NCI-H446 (cell line): ENCODE measurements around the gene RPRD1B.

Source experiments
- DNase-seq, 2 experiments: peaks; one replicate each; lab custom pipeline; 2025; lab: John Stamatoyannopoulos, UW

RPRD1B gene

DNA sequence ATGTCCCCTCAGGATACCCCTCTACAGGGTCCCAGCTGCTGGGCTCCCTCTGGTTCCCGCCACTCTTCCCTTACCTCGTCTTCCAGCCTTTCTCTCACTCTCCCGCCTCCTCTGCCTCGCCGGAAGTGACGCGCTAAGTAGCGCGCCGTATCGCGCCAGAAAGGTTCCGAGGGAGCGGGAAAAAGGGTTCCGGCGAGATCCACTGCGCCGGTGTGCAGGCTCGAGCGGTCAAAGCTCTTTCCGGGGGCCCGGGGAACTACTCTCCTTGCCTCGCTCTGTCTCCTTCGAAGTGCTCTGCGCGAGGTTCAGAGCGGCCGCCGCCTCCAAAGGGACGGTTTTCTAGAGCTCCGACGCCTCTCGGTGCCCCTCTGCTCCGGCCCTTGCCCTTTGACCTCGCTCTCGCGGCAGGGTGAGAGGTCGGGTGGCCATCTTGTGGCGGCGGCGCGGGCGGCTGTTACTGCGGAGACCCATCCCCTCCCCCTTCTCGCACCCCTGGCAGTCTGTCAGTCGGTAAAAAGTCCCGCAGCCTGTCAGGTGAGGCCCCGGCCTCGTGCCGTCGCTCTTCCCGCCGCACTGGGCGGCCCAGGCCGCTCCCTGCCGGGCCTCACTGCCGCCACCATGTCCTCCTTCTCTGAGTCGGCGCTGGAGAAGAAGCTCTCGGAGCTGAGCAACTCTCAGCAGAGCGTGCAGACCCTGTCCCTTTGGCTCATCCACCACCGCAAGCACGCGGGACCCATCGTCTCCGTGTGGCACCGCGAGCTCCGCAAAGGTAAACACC lies at the start of gene RPRD1B, which contains the start of gene TTI1:
TSS of gene RPRD1B (plus strand) at position 417 of the 778 bp plus-strand sequence. CDS start at position 619, 202 bp downstream.
TSS of gene TTI1 (minus strand) at position 127 of the 778 bp plus-strand sequence. CDS start 19,640 bp downstream, outside the sequence.
- DNase-seq, result peak; percentile 88 to 94

- DNase-seq, result peak; percentile 6 to 73
These were observed 49.3 kb upstream of the RPRD1B start for GRCh38 chr20:37984018-37984785.

DNA sequence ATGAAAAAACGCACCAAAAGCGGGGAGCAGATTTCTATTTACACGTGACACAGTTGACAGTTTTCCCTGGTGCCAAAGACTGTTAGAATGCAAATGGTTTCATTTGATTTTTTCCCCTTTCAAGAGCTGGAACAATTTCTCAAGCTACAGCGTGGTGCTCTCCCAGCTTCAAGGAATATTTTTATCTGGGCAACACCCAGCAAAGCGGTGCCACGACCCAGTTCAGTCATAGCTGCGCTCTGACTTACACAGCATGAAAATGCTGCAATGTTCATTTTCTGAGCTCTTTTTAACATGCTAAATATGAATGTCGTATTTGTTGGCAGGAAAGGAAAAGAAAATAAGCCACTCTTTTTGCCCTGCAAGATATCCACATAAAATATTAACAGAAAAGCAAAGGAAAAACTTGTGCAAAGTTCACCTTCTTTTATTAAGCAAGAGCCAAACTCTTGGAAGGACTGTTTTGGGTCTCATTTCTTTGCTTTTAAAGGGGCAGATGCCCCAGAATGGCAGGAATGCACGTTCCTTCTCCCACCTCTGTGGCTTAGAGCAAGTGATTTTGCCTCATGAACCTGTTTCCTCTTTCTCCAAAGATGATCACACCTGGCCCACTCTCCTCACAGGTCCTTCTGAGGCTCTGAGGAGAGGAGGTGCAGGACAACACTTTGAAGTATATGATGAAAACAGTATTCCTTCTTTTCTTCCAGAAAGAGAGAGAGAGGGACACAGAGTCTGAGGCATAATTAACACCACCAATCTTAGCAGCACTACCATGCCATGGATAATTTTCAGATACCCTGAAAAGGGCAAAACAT lies 47.3 kb upstream of the RPRD1B start:
- DNase-seq, result no peak

GRCh38 chr20:37986873-37987601 lies 46.5 kb upstream of the RPRD1B start:
- peak in 1 of 2 experiments; percentile 64 for DNase-seq

DNA sequence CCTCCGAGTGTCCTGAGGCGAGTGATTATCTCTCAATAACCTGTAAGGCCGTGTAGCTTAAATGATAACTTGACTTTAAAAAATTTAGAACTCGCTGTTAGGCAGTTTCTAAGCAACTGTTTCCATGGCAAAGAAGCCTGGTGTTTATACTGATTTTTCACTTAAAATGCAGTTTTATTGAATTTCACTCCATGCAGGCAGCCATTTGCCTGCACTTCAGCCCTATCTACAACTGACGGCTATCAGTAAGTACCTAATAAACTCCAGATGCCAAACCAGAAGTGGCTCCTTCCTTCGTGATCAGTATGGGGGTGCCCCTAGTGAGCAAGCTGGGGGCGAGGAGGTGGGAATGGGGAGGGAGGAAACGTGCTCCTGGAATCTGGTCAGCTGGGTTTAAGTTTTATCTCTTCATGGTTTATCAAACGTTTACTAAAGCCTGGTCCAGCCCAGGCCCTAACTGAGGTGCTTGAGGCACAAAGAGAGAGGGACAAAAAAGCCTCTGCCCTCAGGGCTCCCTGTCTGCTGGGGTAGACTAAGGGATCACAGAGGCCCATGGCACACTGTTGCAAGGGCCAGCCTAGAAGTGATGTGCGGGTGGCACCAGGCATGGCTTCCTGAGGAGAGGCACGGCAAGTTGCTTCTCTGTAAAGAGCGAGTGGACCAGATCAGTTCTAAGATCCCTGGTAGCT lies 45.8 kb upstream of the RPRD1B start:
- DNase-seq, result no peak

DNA sequence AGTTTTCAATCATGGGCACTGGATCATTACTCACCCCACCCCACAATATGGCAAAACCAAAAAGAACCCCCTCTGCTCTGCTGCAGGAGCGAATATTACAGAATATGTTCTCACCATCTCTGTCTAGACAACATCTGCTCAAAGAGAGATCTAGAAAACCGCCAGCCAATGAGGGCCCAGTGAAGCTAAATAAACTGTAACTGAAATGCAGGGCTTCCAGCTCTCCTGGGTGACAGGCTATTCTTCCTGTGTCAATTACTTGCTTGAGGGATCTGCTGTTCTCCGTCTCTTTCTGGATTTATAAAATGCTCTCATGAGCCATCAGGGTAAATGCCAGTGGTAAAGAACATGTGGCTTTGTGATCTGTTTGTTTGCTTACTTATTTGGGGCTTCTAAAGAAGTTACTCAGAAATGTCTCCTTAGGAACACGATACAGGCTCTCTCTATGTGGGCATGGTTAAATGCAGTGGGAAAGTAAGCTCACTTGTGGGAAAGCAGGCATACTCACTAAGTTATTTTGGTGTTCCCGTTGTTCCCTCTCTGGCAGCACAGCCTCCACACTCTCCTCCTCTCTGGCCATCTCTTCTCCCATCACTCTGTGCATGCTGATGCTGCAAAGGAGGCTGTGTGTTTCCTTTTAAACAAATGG lies 45.1 kb upstream of the RPRD1B start:
- no peak for DNase-seq

DNA sequence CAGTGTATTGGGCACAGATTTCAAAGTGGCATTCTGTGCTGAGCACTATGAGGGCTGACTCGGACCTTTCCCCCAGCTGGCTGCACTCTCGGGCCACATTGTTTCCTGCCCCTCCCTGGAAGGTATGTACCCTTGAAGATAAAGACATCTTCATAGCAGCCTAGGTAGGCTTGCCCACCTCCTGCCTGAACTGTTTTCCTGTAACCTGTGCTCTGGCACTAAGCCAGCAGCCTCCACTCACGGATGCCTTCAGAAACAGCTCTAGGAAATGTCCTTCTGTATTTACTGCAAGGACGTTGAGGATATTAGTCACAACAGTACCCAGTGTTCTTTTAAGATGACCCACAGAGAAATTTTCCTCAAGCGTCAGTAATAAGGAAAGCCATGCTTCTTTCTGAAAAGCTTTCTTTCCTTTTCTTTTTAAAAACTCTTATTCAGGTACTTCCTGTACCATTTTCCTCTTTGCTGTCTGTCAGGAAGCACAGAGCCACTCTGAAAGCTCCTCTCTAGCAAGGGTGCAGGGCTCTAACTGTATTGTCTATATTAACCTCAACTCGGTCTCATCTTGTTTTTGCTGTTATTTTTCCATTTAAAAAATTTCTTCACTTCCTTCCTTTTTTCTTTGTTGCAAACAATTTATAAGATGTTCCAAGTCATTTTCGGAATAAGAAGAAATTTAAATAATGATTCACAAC lies 43.8 kb upstream of the RPRD1B start:
- DNase-seq, result no peak

DNA sequence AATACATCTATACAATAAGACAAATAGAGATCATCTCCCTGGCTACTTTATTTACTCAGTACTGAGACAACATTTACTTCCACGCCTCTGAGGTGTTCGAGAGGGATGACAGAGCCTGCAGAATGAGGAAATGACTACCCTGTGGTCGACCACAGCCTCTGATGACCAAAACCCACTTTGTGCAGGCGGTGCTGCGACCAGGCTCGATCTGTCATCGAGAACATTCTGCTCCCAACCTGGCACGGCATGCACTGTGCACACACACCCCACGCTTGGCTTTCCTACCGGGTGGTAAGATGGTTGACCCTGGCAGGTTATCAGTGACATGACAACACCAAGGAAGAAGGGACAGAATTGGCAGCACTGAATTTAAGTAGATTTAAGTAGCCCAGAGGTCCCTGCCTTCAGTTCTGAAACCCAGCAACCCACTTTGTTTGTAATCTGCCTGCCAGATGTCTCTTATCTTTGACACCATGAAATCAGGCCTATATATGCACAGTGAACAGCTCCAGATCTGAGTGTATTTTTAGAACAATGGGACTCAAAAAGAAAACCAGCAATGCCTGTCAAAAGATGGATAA lies 42.9 kb upstream of the RPRD1B start:
- no peak for DNase-seq

- no peak for DNase-seq
These were observed 42.2 kb upstream of the RPRD1B start for GRCh38 chr20:37991157-37991866.

GRCh38 chr20:37991908-37992307 lies 41.6 kb upstream of the RPRD1B start:
- DNase-seq, result no peak

DNA sequence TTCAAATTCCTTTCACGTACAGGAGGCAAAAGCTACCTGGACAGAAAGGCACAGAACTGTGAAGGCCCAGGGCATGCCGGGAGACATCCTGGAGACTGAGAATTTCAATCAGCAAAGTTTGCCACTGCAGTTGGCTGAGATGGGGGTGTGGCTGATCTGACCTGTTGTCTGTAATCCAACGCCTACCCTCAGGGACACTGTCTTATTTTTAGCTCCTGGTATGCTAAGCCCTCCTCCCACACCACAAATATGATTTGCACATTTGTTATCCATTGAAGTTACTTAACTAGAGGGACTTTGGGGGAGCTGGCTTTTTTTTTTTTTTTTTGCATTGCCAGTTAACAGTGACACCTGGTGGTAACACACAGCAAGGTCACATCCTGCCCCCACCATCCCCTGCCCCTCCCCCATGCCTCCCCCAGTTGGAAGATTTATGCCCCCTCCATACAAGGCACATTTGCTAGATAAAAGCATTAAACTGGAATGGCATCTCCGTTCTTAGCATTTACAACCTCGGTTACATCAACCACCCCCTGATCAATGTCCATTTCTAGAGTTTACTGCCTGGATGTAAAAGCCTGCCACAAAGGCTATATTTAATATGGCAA lies 40.6 kb upstream of the RPRD1B start:
- no peak for DNase-seq

DNA sequence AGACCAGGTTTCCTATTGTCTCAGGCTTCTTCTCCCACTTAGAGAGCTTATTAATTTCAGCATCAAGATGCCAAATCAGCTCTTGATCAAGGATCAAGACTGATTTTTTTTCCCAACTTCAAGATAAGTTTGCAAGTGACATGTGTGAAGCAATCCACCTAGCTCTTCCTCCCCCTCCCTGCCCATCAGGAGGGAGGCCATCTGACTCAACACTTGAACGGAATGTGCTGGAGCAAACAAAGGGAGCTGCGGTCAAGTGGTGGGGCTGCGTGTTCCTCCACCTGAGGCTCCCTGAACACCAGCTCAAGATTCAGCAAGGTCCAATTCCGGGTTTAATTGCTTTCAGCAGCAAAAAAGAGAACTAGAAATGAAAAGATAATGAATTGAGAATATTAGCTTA lies 39.0 kb upstream of the RPRD1B start:
- DNase-seq, result no peak

DNA sequence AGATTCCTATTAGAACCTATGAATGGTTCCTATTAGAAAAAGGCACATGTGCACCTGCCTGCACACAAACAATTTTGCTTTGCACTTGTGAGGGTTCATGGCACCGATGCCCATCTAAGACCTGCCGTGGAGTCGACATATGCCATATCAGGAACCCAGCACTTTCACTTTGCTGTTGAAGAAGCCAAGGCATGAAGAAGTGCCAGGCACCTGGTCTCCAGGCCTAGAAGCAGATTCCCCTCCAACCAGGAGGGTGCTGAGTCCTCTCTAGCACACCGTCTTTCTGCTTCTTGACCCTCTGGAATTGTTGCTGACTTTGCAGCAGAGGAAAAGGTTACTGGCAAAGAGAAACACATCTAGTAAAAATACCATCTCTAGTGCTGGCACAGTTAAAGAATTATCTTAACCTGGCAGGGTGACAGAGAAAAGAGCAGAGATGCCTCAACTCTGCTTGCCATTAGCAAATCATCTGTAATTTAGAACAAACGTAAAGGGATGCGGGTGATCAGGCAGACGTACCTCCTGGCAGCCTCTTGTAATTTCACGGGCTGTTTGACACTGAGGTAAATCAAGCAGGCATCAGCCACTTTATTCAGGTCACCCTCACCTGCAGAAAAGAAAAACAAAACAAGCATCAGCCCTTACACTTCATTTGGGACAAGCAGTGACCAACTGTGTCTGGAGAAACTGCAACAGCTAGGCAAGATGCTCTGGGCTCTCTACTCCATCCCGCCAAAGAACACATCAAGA lies 37.5 kb upstream of the RPRD1B start:
- no peak for DNase-seq

GRCh38 chr20:37997516-37997915 lies 36.0 kb upstream of the RPRD1B start:
- DNase-seq, result no peak

DNA sequence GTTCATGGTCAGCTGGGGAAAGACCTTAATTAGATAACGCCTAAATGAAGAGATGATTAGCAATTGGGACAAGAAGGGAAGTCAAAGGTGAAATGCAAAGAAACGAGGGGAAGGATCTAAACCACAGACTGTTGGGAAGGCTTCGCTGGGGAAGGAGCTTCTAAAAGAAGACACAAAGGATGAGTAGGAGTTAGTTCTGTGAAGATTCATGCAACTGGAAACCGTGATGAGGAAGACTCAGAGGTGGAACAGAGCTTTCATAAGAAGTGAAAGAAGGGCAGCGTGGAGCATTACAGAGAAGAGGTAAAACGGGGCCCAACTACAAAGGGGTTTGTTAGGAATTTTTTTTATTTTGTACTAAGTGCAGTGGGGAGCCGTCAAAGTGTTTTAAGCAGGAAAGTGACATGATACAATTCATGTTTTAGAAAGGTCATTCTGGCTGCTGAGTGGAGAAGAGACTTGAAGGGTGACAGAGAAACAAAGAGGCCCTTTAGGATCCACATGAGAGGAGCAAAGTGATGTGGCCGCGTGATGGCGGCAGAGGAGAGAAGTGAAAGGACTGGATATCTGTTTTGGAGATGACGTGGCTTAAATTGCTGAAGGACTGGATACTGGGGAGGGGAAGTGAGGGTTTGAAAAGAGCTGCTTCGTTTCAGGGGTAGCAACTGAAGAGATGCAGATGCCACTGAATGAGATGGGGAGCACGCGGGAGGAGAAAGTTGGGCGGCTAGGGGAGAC lies 33.9 kb upstream of the RPRD1B start:
- DNase-seq, result no peak

GRCh38 chr20:38000293-38000692 lies 33.3 kb upstream of the RPRD1B start:
- no peak for DNase-seq
